B cell (primary cell): ENCODE data around the gene PHLDB3. TPM values are rescaled to one million over a fixed set of nuclear protein-coding genes. Genes with fewer than 3 reads are reported as not detected.

Experiments
- ATAC-seq: fragments of 200-7000 bp; cut with Tn5 transposase; one replicate; pipeline ENCODE4 v1.10.0; 2021; ENCODE audit warnings: low read depth, mild to moderate bottlenecking, moderate number of reproducible peaks, moderate library complexity
- CTCF ChIA-PET: fragments of 350-600 bp; sonication (Branson Sonifier 250); formaldehyde crosslinking; loops from one replicate; lab custom pipeline; 2021; ENCODE audit warnings: antibody characterized with exemption, inconsistent platforms; lab: Charles Lee
- POLR2A ChIA-PET: fragments of 350-600 bp; sonication (Branson Sonifier 250); formaldehyde crosslinking; loops from one replicate; lab custom pipeline; 2021; ENCODE audit warnings: antibody characterized with exemption; lab: Charles Lee
- DNase-seq: peaks from one replicate; pipeline ENCODE4 v3.0.0; 2013
- H2AFZ ChIP-seq: 2 replicates; pipeline ENCODE4 v1.6.1; 2012; ENCODE audit warnings: mild to moderate bottlenecking, low read depth, low read length; ENCODE audit not compliant: insufficient read depth, poor library complexity, severe bottlenecking
- H3K27ac ChIP-seq, 2 donors: 1 replicate in 1 of 2; 2 replicates in 1 of 2; pipeline ENCODE4 v1.5.1; 2012 to 2013; ENCODE audit warnings: low read length in 2 of 2, mild to moderate bottlenecking in 2 of 2, moderate library complexity in 1 of 2
- H3K27me3 ChIP-seq, 4 experiments: fragments of 200-600 bp in 1 of 4; sonication (generic) in 1 of 4; replicated peaks in 1 of 4; 1 replicate in 2 of 4; 2 replicates in 2 of 4; pipeline versions ENCODE4 v1.6.1 to v1.7.0; 2013 to 2016; ENCODE audit warnings: low read length in 3 of 4, mild to moderate bottlenecking in 2 of 4, mixed read lengths in 1 of 4, moderate library complexity in 1 of 4; ENCODE audit not compliant: insufficient read depth in 4 of 4, control insufficient read depth in 3 of 4; ENCODE audit errors: control extremely low read depth in 1 of 4
- H3K36me3 ChIP-seq, 2 experiments: replicated peaks in 1 of 2; 1 replicate in 1 of 2; 2 replicates in 1 of 2; pipeline versions ENCODE4 v1.6.1 to v1.7.1; 2013; ENCODE audit warnings: low read length in 1 of 2; ENCODE audit not compliant: insufficient read depth in 2 of 2, control insufficient read depth in 1 of 2; ENCODE audit errors: control extremely low read depth in 1 of 2, extremely low read depth in 1 of 2
- H3K4me1 ChIP-seq, 2 donors: fragments of 200-600 bp in 1 of 2; sonication (generic) in 1 of 2; 1 replicate in 1 of 2; 2 replicates in 1 of 2; pipeline versions ENCODE4 v1.5.1 to v1.6.1; 2013 to 2017; ENCODE audit warnings: low read length in 2 of 2; ENCODE audit not compliant: control insufficient read depth in 2 of 2, insufficient read depth in 2 of 2
- H3K4me2 ChIP-seq: replicated peaks from 2 replicates; pipeline ENCODE3; 2012; ENCODE audit warnings: mild to moderate bottlenecking, low read depth, low read length; ENCODE audit not compliant: poor library complexity, severe bottlenecking
- H3K4me3 ChIP-seq, 5 experiments: fragments of 200-600 bp in 1 of 5; sonication (generic) in 1 of 5; 1 replicate in 3 of 5; 2 replicates in 2 of 5; pipeline versions ENCODE4 v1.5.1 to v1.7.0; 2011 to 2016; ENCODE audit warnings: low read length in 4 of 5, mild to moderate bottlenecking in 4 of 5, low read depth in 2 of 5, control low read depth in 1 of 5, moderate library complexity in 1 of 5; ENCODE audit not compliant: insufficient read depth in 1 of 5; ENCODE audit errors: control extremely low read depth in 1 of 5, extremely low read depth in 1 of 5
- H3K79me2 ChIP-seq: fragments of 200-600 bp; sonication (generic); one replicate; pipeline ENCODE4 v1.6.0; 2016; ENCODE audit warnings: low read length; ENCODE audit not compliant: control insufficient read depth, insufficient read depth
- H3K9ac ChIP-seq: fragments of 200-600 bp; sonication (generic); 2 replicates; pipeline ENCODE4 v1.6.1; 2017; ENCODE audit warnings: mild to moderate bottlenecking, low read length, moderate library complexity
- H3K9me3 ChIP-seq, 3 donors: one replicate each; pipeline versions ENCODE4 v1.6.1 to v1.7.1; 2013; ENCODE audit warnings: low read length in 2 of 3; ENCODE audit not compliant: control insufficient read depth in 2 of 3, insufficient read depth in 1 of 3; ENCODE audit errors: control extremely low read depth in 1 of 3
- H4K20me1 ChIP-seq: 2 replicates; pipeline ENCODE4 v1.6.0; 2012; ENCODE audit warnings: mild to moderate bottlenecking, low read length; ENCODE audit not compliant: insufficient read depth, control insufficient read depth, poor library complexity, severe bottlenecking
- H3K27ac Mint-ChIP-seq: one replicate; pipeline ENCODE4 v1.8.0; 2021; ENCODE audit warnings: mixed read lengths
- H3K27me3 Mint-ChIP-seq: one replicate; pipeline ENCODE4 v1.8.0; 2021; ENCODE audit warnings: mixed read lengths
- H3K4me1 Mint-ChIP-seq: one replicate; pipeline ENCODE4 v1.8.0; 2021; ENCODE audit warnings: mixed read lengths
- H3K4me3 Mint-ChIP-seq: one replicate; pipeline ENCODE4 v1.8.0; 2021; ENCODE audit warnings: mixed read lengths
- H3K9me3 Mint-ChIP-seq: one replicate; pipeline ENCODE4 v1.8.0; 2022; ENCODE audit warnings: mixed read lengths; ENCODE audit not compliant: insufficient read depth
- EZH2 ChIP-seq: IDR thresholded peaks from 2 replicates; pipeline ENCODE4 v1.6.1; 2012; ENCODE audit warnings: borderline replicate concordance, low read depth, mild to moderate bottlenecking, moderate library complexity, low read length; ENCODE audit not compliant: insufficient read depth, poor library complexity, severe bottlenecking
- WGBS: methylation state at CpG from one replicate; pipeline ENCODE4 v1.1.5; 2013; ENCODE audit warnings: missing lambda C conversion rate; ENCODE audit not compliant: insufficient coverage; 5-methylcytosine and 5-hydroxymethylcytosine counted together
- intact Hi-C: fragments of 100-400 bp; cut with micrococcal nuclease; formaldehyde crosslinking; loops from one replicate; pipeline ENCODE4 v1.10.0; 2022
- polyA plus RNA-seq: library from polyadenylated mRNA; depleted of rRNA; stranded (reverse); fragments of >200 nt; gene quantifications from 2 replicates; pipeline ENCODE4 v1.2.3, GENCODE V29; 2012
- total RNA-seq, 2 donors: library from RNA; stranded (reverse); fragments of 120-200 nt in 1 of 2; gene quantifications; 1 replicate in 1 of 2; 2 replicates in 1 of 2; pipeline versions ENCODE4 v1.2.3 to v1.2.4, GENCODE V29; 2013 to 2022
- TF ChIP-seq, protein P1 (sequence below): fragments of 200-600 bp; IDR thresholded peaks from one replicate; pipeline ENCODE4 v1.8.0; 2022; ENCODE audit warnings: antibody characterized with exemption, mild to moderate bottlenecking

The PHLDB3 gene
- total and polyA plus RNA-seq, 2 donors (not counting 1 experiment from before 2014, with no cell fraction given): 10.2 to 30.7 TPM

- Histone ChIP-seq H3K4me3 (peak overlapping the region in 4 of 5 experiments; percentile 71 to 94 (median 76)), H3K4me1 (peaks cover 5 to 28% of the 10 kb centered on the region in 2 donors), H2AFZ (peak overlapping the region; percentile 82), H3K36me3 (peaks cover 0 to 11% of the 10 kb centered on the region in 2 experiments), H3K79me2 (no peaks in the 10 kb centered on the region), H3K27me3 (no peaks in the 10 kb centered on the region), H4K20me1 (no peaks in the 10 kb centered on the region), H3K9me3 (peaks cover 0 to 10% (median 2%) of the 10 kb centered on the region in 3 donors), H3K4me2 (peak overlapping the region; percentile 93), H3K9ac (peak overlapping the region; percentile 77), H3K27ac (peak overlapping the region; percentile 25 to 67)
- WGBS: 84% methylated on average over 6 of the region's 17 CpGs
- Mint-ChIP-seq H3K9me3 (peaks cover 7% of the 10 kb centered on the region), H3K4me1 (peaks cover 25% of the 10 kb centered on the region), H3K4me3 (peak overlapping the region; percentile 91), H3K27ac (peak overlapping the region; percentile 96), H3K27me3 (no peaks in the 10 kb centered on the region)
- intact Hi-C loops: loop anchor here (1.0 kb wide), 2 partner anchors 71 to 246 kb away; partner anchors contain the start of gene KCNN4
- TF ChIP-seq EZH2: no peak
- TF ChIP-seq, protein P1, sequence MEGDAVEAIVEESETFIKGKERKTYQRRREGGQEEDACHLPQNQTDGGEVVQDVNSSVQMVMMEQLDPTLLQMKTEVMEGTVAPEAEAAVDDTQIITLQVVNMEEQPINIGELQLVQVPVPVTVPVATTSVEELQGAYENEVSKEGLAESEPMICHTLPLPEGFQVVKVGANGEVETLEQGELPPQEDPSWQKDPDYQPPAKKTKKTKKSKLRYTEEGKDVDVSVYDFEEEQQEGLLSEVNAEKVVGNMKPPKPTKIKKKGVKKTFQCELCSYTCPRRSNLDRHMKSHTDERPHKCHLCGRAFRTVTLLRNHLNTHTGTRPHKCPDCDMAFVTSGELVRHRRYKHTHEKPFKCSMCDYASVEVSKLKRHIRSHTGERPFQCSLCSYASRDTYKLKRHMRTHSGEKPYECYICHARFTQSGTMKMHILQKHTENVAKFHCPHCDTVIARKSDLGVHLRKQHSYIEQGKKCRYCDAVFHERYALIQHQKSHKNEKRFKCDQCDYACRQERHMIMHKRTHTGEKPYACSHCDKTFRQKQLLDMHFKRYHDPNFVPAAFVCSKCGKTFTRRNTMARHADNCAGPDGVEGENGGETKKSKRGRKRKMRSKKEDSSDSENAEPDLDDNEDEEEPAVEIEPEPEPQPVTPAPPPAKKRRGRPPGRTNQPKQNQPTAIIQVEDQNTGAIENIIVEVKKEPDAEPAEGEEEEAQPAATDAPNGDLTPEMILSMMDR: no peak
- CTCF ChIA-PET: interaction anchor here (1.1 to 7.5 kb wide), 7 partner anchors 15 to 275 kb away, joined by 3 to 74 read pairs (median 5); partner anchors contain the start of genes IRGQ and ZNF576
- ATAC-seq: no peak
- POLR2A ChIA-PET: interaction anchor here (0.5 to 2.7 kb wide), 4 partner anchors 30 to 134 kb away, joined by 4 to 12 read pairs (median 10); partner anchors contain the start of genes PHLDB3, PINLYP and XRCC1
- no peak for DNase-seq
Measured at GRCh38 chr19:43534305-43534815, 29.8 kb upstream of the PHLDB3 start.
